Activated T-helper 1 cell treated with anti-CD3 and anti-CD28 coated beads, Interleukin-2, amount 50 U/mL, for 16 hours (primary cell): Measurements from ENCODE around the gene NUP54.

Experiments used
- DNase-seq, 2 donors: peaks; one replicate each; pipeline ENCODE4 v3.0.0-alpha.2; 2020; ENCODE audit warnings: low read depth in 1 of 2, low spot score in 1 of 2

NUP54 gene, protein sequence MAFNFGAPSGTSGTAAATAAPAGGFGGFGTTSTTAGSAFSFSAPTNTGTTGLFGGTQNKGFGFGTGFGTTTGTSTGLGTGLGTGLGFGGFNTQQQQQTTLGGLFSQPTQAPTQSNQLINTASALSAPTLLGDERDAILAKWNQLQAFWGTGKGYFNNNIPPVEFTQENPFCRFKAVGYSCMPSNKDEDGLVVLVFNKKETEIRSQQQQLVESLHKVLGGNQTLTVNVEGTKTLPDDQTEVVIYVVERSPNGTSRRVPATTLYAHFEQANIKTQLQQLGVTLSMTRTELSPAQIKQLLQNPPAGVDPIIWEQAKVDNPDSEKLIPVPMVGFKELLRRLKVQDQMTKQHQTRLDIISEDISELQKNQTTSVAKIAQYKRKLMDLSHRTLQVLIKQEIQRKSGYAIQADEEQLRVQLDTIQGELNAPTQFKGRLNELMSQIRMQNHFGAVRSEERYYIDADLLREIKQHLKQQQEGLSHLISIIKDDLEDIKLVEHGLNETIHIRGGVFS

DNA sequence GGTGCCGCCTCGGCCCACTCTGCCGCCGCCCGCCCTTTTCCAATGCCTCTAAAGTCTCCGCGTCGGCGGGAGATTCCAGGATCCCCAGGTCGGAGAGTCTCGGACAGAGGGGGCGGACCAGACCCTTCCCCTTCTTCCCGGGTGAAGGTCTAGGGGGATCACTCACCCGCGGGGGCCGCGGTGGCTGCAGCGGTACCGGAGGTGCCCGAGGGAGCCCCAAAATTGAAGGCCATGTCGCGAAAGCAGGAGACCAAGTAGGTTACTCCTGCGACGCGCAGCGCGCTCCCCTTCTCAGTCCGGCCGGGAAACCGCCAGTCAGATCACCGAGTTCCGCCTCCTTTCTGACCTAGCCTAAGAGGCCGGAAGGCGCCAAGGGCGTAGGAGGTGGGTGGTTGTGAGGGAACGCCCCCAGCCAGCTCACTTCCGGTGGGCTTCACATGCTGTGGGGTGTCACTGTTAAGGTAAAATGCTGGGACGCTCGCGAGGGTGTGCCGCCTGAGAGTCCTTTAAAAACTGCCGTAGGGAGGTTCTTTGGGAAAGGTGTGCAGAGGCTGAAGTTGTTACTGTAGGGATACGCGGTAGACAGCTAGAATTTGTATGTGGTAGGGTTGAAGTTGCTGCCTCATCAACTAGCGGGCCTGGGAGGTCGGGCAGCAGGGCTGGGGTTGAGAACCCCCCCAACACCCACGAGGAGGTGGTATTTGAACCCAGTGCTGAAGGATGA is at the start of gene NUP54:
TSS of gene NUP54 (minus strand) at position 256 of the 724 bp plus-strand sequence. CDS start at position 233, 23 bp downstream.
- DNase-seq = peak; percentile 90

DNA sequence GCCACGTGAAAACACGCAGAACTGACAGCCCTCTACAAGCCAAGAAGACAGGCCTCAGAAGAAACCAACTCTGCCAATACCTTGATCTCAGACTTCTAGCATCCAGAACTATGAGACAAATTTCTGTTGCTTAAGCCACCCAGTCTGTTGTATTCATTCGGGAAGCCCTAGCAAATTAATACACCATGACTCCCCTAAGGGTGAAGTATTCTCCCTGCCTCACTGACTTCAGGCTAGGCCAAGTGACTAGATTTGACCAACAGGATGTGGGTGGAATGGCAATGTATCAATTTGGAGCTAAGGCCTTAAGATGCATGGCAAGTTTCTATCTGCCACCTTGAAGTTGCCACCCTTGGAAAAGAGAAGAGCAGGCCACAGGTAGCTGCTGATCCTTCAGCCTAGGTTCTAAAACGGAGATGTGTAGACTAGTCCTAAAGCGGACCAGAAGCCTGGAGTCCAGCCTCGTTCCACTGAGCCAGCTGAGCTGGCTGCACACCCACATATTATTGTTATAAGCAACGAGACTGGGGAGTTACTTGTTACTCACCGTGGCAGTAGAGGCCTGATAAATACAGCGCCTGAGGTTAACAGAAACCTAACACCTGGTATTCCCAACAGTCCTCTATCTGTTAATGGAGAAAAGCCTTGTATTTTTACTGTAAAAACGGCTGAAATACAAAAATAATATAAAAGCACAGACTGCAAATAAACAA is 49.0 kb upstream of the NUP54 start:
- DNase-seq = no peak

DNA sequence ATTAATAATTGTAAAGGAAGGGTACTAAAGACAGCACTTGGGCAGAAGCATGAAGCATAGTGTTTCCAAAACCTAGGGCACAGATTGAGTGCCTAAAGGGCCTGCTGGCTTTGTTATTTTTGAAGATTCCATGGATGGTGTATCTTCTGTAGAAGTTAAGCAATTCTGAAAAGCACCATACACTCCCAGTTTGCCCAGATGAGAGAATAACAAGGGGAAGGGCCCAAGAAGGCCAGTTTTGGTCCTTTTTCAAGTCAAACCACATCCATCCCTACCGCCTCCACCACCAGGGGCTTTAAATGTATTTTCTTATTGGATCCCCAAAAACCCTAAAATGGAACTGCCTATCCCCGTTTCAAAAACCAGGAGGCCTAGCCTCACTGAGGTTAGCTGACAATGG is 48.2 kb upstream of the NUP54 start:
- DNase-seq = no peak

DNA sequence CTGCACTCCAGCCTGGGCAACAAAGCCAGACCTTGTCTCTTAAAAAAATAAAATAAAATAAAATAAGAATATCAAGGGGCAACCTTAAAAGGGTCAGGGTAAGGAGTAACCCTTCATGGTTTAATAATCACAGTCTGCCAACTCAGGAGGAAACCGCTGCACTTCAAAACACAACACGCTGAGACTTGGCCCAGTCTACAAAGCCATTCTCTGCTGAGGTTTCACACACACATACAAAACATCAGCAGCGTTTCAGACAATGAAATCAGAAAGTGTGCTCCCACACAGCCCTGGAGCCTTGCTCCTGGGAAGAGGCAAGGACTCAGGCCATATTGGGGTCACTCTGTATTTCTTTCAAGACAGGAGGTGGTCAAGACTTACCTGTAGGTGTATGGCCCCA is 47.1 kb upstream of the NUP54 start:
- no peak for DNase-seq

DNA sequence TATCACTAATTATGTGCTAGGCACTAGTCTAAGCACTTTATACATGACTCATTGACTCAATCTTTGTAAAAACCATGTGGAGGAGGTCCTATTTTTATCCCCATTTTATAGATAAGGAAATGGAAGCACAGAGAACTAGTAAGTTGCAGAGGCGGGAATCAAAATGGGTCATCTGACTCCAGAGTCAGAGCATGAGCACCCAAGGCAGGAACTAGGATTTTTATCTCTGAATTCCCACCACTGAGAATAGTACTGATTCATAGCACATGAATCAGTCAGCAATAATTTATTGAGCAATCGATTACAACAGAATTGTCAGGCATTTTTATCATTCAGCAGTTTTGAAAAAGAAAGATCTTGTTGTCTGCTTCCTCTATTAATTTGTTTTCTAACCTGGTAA is 46.1 kb upstream of the NUP54 start:
- DNase-seq = no peak

DNA sequence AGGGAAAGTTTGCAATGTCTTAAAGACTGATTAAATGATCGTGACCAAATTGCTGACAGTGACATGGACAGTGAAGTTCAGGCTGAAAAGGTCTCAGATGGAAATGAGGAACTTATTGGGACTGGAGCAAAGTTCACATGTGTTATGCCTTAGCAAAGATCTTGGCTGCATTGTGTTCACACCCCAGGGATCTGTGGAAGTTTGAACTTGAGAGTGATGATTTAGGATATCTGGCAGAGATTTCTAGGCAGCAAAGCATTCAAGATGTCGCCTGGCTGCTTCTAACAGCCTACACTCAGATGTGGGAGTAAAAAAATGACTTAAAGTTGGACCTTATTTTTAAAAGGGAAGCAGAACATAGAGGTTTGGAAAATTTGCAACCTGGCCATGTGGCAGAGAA is 44.0 kb upstream of the NUP54 start:
- DNase-seq = no peak

DNA sequence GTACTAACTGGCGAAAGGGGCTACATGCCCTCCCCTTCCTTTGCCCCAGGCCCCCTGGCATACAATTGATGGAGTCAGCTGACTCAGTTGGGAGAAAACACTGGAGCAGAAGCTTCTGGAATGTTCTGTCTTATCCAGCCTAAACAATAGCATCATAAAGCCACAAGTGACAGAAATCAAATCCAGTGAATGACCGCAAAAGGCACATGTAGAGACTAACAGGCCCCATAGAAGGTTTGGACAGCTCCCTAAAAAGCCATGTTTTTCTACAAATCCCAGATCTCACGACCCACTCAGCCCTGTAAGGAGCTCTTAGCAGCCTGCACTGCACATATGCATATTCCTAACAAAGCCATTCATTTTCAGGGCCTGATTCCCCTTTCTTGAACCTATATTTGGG is 40.4 kb upstream of the NUP54 start:
- no peak for DNase-seq

DNA sequence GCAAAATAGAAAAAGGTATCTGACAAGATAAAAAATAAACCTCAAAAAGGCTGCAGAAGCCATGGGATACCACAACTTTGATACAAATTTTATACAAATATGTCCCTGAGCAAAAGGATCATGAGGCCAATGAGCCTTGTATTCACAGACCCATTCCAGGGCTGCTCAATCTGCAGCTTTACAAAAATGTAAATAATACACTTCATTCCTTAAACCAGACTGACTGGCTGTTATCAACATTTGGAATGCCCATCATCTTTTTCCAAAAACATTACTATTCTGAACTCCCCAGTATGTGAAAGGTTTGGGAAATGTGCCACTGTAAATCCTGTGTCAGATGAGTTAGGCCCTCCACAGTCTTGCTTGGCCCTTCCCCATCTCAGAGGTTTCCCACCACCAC is 40.0 kb upstream of the NUP54 start:
- no peak for DNase-seq

DNA sequence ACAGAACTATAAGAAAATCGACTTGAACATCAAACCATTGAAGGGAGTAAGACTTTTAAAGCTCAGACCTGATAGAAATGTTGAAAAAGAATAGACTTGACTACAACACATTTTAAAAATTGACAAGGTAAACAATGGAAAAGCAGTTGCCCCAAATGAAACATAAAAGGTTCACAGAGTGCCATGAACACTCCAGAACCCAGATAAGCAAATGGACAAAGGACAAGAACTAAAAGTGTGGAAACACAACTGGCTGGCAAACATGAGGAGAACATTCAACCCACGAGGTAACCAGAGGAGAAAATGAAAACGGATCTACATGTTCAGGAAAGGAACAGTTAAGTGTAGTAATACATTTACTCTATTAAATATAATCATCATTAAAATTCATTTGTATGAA is 39.0 kb upstream of the NUP54 start:
- no peak for DNase-seq

DNA sequence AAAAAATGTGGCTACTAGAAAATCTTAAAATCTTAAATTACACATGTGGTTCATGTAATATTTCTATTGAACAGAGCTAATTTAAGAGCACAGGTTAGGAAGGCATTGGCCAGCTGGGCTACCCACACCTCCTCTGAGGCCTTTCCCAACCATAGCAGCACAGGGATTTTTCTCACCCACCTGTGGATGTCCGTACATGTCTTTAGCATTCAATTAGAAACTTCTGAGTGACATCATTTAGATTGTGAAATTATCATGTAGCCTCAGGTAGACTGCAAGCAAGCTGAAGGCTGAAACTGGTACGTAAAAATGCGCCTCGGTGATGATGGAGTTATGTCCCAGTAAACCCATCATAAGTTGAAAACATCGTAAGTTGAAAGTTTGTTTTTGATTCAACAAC is 34.3 kb upstream of the NUP54 start:
- no peak for DNase-seq

DNA sequence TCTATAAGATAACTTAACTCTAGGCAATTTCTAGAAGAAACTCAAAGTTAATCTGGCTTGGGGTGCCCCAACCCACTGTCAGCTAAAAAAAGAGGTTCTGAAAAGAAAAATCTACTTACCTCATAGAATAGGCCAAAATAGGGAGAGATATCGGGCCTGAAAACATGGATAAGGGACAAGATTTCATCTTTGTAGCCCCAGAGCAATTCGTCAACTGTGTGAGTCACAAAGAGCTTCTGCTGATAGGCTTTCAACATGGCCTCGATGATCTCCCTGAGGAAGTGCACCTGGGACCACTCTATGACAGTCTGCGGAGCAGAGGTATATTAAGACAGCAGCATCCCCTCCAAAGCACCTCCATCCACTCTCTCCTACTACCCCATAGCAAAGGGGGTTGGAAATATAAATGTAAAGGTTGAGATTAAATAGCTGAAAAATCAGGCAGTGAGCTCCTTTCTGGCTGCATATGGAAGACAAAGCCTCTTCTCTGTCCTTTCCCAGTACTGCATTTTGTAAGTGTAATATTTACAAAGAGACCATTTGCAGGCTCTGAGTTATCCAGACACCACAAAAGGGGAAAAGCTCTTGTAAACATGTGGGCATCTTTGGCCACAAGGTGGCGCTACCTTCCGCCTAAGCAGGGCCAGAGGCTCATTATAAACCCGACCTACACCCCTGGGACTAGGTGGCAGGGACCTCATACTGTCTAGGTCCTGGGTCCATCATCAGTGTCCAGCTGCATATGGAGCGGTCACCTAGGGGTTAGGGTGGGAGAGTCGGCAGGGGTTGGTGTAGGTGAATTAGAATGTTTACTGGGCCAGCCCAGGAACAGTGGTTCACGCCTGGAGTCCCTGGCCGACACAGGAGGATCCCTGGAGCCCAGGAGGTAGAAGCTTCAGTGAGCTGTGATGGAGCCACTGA is 31.5 kb upstream of the NUP54 start:
- DNase-seq = peak; percentile 68 to 71

DNA sequence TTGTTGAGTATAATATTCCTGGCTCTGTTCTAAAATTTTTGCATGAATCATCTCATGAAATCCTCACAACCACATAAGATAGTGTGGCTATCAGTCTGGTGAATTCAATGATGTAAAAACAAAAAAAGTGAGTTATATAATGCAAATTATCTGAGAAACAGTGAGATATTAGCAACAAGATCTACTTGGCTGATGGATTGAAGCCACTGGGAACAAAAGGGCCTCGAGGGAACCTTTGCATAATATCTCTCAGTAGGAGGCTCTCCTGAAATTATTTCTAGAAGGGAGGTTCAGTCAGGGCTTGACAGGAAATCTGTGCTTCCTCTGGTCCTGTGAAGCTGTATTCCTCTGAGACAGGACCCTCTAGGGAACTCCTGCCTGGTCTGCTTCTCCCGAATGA is 30.1 kb upstream of the NUP54 start:
- DNase-seq = no peak

DNA sequence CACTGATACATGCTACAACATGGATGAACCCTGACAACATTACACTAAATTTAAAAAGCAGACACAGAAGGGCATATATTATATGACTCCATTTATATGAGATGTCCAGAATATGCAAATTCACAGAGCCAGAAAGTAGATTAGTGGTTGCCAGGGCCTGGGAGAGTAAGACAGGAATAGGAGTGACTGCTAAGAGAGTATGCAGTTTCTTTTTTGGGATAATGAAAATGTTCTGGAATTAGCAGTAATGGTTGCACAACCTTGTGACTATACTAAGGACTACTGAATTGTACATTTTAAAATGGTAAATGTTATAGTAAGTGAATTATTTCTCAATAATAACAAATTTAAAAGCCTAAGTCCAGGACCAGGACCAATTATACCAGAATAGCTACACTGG is 29.5 kb upstream of the NUP54 start:
- DNase-seq = no peak

DNA sequence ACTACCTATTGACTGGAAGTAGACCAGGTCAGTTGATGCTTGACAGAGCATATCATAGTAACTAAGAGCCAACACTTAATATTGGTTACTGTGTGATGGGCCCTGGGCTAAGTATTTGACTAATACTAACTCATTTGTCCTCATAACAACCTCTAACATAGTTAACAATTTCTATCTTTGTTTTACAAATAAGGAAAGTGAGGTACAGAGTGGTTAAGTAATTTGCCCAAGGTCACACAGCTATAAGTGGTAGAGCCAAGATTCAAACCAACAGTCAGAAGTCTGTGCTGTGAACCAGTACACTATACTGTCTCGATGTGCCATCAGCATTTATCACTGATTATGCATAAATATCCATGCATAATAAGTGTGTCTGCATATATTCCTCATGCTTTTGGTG is 27.1 kb upstream of the NUP54 start:
- no peak for DNase-seq

DNA sequence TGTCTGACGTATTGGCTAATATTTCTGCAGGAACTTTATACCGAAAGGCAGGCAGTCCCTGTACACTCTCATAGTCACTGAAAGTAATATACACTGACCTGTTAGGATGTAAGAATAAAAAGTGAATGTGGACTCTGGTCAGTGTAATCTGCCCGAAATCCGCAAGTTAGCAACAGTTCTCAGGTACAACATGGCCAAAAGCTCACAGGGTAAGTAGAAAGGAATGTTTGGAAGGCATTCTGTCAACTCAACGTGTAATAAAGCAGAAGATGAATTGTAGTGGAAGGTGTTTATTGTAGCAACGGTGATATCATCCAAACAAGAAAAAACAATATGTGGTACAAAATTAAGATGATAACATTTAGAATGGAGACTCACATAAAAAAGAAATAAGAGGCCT is 26.0 kb upstream of the NUP54 start:
- no peak for DNase-seq

DNA sequence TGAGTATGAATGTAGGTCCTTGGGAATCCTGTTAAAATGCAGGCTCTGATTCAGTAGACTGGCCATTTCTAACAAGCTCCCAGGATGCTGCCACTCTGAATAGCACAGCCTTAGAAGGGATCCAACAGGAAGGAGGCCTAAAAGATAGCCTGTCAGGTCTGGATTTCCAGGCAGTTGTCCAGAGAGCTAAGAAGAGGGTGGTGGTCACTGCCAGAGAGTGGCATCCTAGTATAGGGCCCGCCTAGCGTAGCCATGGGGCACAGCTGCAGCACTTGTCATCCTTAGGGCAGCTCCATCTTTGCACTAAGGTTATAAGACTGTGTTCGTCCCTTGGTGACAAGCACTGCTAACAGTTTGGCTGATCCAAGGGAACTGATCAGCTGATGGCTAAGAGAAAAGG is 20.5 kb upstream of the NUP54 start:
- DNase-seq = no peak

DNA sequence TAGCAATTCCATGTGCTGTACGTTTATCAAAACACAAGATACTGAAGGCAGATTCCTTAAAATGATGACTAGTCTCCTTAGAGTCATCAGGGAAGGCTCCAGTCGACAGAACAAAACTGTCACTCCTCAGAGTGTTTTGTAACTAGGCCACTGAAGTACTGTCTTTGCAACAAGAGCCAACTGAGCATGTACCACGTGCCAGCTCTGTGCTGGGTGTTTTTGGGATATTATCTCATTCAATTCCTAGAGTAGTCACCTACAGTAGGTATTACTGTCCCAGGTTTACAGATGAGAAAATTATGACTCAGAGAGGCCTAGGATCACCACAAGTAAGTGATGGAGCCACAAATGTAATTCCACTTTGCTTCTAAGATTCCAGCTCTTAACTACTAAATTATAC is 18.3 kb upstream of the NUP54 start:
- DNase-seq = no peak

DNA sequence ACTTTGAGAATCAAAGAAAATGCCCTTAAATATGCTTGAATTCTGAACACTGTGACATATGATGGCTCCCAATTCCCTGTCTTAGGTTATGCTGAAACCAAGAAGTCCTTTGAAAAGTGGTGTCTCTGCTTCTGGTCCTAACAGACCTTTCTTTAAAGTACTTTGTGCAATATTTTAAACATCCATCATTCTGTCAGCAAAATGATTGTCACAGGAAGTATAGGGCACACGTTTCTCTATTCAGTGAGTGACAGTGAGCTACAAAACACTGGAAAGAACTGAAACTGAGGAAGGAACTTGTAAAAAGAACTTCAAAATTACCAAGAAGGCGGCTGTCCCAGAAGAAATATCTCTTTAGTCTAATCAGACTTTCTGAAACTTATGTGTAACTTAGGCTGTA is 12.2 kb upstream of the NUP54 start:
- DNase-seq = no peak

DNA sequence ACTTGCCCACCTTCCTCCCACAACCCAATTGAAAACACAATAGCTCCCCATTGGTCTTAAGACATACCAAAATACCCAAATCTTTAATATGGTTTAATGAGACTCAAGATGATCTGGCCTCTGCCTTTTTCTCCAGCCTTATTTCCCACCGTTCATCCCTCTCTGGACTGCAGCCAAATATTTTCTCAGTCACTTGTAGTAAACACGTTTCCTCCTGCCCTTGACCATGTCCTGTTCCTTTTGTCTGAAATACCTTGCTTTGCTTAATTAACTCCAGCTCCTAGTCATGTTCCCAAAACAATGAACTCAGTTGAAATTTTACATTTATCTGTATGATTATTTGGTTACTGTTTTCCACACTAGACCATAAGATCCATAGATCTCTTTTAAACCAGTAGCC is 8.4 kb upstream of the NUP54 start:
- no peak for DNase-seq

DNA sequence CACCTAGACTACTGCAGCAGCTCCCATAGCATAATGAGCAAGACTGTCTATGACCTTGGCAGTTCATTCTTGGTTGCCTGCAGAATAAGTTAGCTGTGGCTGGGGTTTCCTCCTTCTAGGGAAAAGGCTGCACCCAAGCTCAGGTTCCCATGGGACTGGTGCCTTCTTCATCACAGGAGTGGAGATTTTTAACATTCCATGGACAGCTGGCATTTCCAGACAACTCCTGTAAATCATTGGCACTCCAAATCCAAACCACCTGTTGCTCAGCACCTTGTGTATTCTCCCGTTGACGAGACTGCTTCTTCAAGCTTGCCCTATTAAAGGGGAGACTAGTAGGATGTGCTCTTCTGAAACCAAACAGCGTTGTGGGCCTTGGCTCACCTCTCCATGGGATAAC is 7.8 kb upstream of the NUP54 start:
- DNase-seq = no peak

DNA sequence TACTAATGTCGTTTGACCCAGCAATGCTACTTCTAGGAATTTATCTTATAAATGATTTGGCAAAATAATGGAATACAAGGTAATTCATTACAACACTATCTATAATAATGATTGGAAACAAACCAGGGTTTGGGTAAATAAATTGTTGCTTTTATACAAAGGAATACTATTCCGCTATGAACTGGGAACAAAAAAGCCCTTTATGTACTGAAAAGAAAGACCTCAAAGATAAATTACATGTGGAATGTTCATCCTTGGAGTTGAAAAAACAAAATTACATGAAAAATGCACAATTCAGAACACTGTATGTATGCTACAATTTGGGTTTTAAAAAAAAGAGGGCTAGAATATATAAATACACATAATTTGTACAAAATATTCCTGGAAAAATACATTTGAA is 5.2 kb upstream of the NUP54 start:
- no peak for DNase-seq
